Smooth muscle cell (in vitro differentiated cells): Measurements from ENCODE around the gene COX6A1. TPM values are rescaled to one million over a fixed set of nuclear protein-coding genes. Genes with fewer than 3 reads are reported as not detected.

ENCODE experiments used
- DNase-seq: peaks from one replicate; lab custom pipeline; 2025; ENCODE audit not compliant: unreplicated experiment; lab: John Stamatoyannopoulos, UW
- H2AFZ ChIP-seq: fragments of 200-600 bp; sonication (generic); 2 replicates; pipeline ENCODE4 v1.6.0; 2016; ENCODE audit warnings: antibody characterized with exemption, low read depth, mild to moderate bottlenecking
- H3F3A ChIP-seq: fragments of 200-600 bp; sonication (generic); 2 replicates; pipeline ENCODE4 v1.6.0; 2017; ENCODE audit warnings: antibody characterized with exemption, low read depth
- H3K27ac ChIP-seq: fragments of 200-600 bp; sonication (generic); 2 replicates; pipeline ENCODE4 v1.5.1; 2016; ENCODE audit warnings: low read depth, mild to moderate bottlenecking
- H3K27me3 ChIP-seq: fragments of 200-600 bp; sonication (generic); 2 replicates; pipeline ENCODE4 v1.6.1; 2016; ENCODE audit warnings: low read depth, mild to moderate bottlenecking
- H3K36me3 ChIP-seq: fragments of 200-600 bp; sonication (generic); 2 replicates; pipeline ENCODE4 v1.5.1; 2016; ENCODE audit warnings: low read depth
- H3K4me1 ChIP-seq: fragments of 200-600 bp; sonication (generic); 2 replicates; pipeline ENCODE4 v1.5.1; 2016; ENCODE audit warnings: low read depth
- H3K4me2 ChIP-seq: fragments of 200-600 bp; sonication (generic); 2 replicates; pipeline ENCODE4 v1.6.0; 2016; ENCODE audit warnings: mild to moderate bottlenecking
- H3K4me3 ChIP-seq: fragments of 200-600 bp; sonication (generic); 2 replicates; pipeline ENCODE4 v1.5.1; 2016; ENCODE audit warnings: mild to moderate bottlenecking
- H3K79me2 ChIP-seq: fragments of 200-600 bp; sonication (generic); 2 replicates; pipeline ENCODE4 v1.6.0; 2016; ENCODE audit warnings: low read depth, mild to moderate bottlenecking
- H3K9ac ChIP-seq: fragments of 200-600 bp; sonication (generic); 2 replicates; pipeline ENCODE4 v1.6.0; 2016; ENCODE audit warnings: low read depth
- H3K9me3 ChIP-seq: fragments of 200-600 bp; sonication (generic); replicated peaks from 2 replicates; pipeline ENCODE4 v1.5.1; 2016; ENCODE audit warnings: low read depth
- H4K20me1 ChIP-seq: fragments of 200-600 bp; sonication (generic); 2 replicates; pipeline ENCODE4 v1.6.0; 2016; ENCODE audit warnings: low read depth
- CTCF ChIP-seq: fragments of 200-600 bp; sonication (generic); IDR thresholded peaks from 2 replicates; pipeline ENCODE4 v1.5.1; 2017; ENCODE audit warnings: borderline replicate concordance, mild to moderate bottlenecking, antibody characterized with exemption; ENCODE audit not compliant: insufficient read depth, poor library complexity, severe bottlenecking
- WGBS: methylation state at CpG from one replicate; pipeline ENCODE4 v1.1.7; 2016; ENCODE audit warnings: low lambda C conversion rate; 5-methylcytosine and 5-hydroxymethylcytosine counted together
- polyA plus RNA-seq: library from polyadenylated mRNA; unstranded; fragments of >200 nt; fragmentation: Nextera tagmentation; extraction: Ambion mirVana; gene quantifications from 2 replicates; pipeline ENCODE4 v1.2.1, GENCODE V29; 2016
- total RNA-seq: library from RNA; depleted of rRNA; stranded (reverse); fragments of >200 nt; gene quantifications from 2 replicates; pipeline ENCODE4 v1.2.3, GENCODE V29; 2014

Gene COX6A1
- total RNA-seq = 597 and 788 TPM in 2 replicates
- polyA plus RNA-seq = 949 and 1,088 TPM in 2 replicates

GRCh38 chr12:120437735-120438494 is at the start of gene COX6A1:
Gene COX6A1 (plus strand): TSS chr12:120438113. CDS start chr12:120438127, 14 bp downstream.
- no peak for TF ChIP-seq CTCF
- DNase-seq = peak; percentile 56
- Histone ChIP-seq H3K9ac (peak within 1 kb of the TSS; percentile 87), H3F3A (no peaks in the 10 kb centered on the region), H3K79me2 (peaks cover 41% of the 10 kb centered on the region), H3K4me1 (peaks cover 14% of the 10 kb centered on the region), H2AFZ (peak within 1 kb of the TSS; percentile 96), H3K9me3 (no peaks in the 10 kb centered on the region), H4K20me1 (peaks cover 24% of the 10 kb centered on the region), H3K36me3 (no peaks in the 10 kb centered on the region), H3K4me2 (peak within 1 kb of the TSS; percentile 90), H3K27ac (peak within 1 kb of the TSS; percentile 64), H3K27me3 (no peaks in the 10 kb centered on the region), H3K4me3 (peak within 1 kb of the TSS; percentile 98)
- WGBS = 1% methylated on average over 56 of the region's 59 CpGs

GRCh38 chr12:120388691-120389481 is 49.0 kb upstream of the COX6A1 start:
- 11% methylated on average over 22 of the region's 24 CpGs for WGBS
- no peak for DNase-seq
- TF ChIP-seq CTCF = no peak

GRCh38 chr12:120390540-120391120 is 47.3 kb upstream of the COX6A1 start:
- no peak overlapping the region for H3K4me3 ChIP-seq
- H3K27me3 ChIP-seq = peaks cover 13% of the 10 kb centered on the region
- H4K20me1 ChIP-seq = no peaks in the 10 kb centered on the region
- H3K36me3 ChIP-seq = no peaks in the 10 kb centered on the region
- H3K27ac ChIP-seq = no peak overlapping the region
- H3K79me2 ChIP-seq = no peaks in the 10 kb centered on the region
- no peaks in the 10 kb centered on the region for H3K9me3 ChIP-seq
- 100% methylated on average over 1 of the region's 1 CpG for WGBS
- peaks cover 26% of the 10 kb centered on the region for H3K4me1 ChIP-seq
- no peak overlapping the region for H2AFZ ChIP-seq
- no peak overlapping the region for H3K9ac ChIP-seq
- no peak overlapping the region for H3K4me2 ChIP-seq
- no peaks in the 10 kb centered on the region for H3F3A ChIP-seq
- DNase-seq = no peak
- TF ChIP-seq CTCF = no peak

More at GRCh38 chr12:120388691-120389481, 49.0 kb upstream of the COX6A1 start:
- peaks cover 13% of the 10 kb centered on the region for H3K27me3 ChIP-seq
- no peaks in the 10 kb centered on the region for H3K9me3 ChIP-seq
- no peaks in the 10 kb centered on the region for H3K79me2 ChIP-seq
- no peak overlapping the region for H3K9ac ChIP-seq
- H3K36me3 ChIP-seq = no peaks in the 10 kb centered on the region
- H4K20me1 ChIP-seq = no peaks in the 10 kb centered on the region
- H2AFZ ChIP-seq = peak overlapping the region; percentile 60
- H3K4me1 ChIP-seq = peaks cover 16% of the 10 kb centered on the region
- no peak overlapping the region for H3K27ac ChIP-seq
- peak overlapping the region; percentile 55 for H3K4me2 ChIP-seq
- H3F3A ChIP-seq = no peaks in the 10 kb centered on the region
- peak overlapping the region; percentile 16 for H3K4me3 ChIP-seq
